HS-27A (cell line): ENCODE measurements around the gene CDK13.

Experiments used
- DNase-seq: peaks from one replicate; pipeline ENCODE4 v3.0.0-alpha.2; 2012; ENCODE audit warnings: low read depth, missing footprints

The CDK13 gene

GRCh38 chr7:40148671-40149070 is 198.6 kb downstream of the CDK13 start:
- DNase-seq, result no peak
